Glutamatergic neuron (in vitro differentiated cells): ENCODE results near the gene PRDM10. TPM values are rescaled to one million over a fixed set of nuclear protein-coding genes. Genes with fewer than 3 reads are reported as not detected.
"Not testable (repeated sequence)": the region's sequence is repeated elsewhere in the genome, so short reads cannot be mapped to it uniquely, and the experiment has no call there.

Experiments used
- DNase-seq: peaks from one replicate; pipeline ENCODE4 v3.0.0; 2022
- H3K27ac Mint-ChIP-seq: one replicate; pipeline ENCODE4 v1.8.0; 2020; ENCODE audit warnings: mild to moderate bottlenecking, mixed read lengths, inconsistent platforms; ENCODE audit not compliant: unreplicated experiment
- H3K27me3 Mint-ChIP-seq: one replicate; pipeline ENCODE4 v1.8.0; 2020; ENCODE audit warnings: mild to moderate bottlenecking, moderate library complexity, mixed read lengths, inconsistent platforms; ENCODE audit not compliant: unreplicated experiment
- H3K36me3 Mint-ChIP-seq: one replicate; pipeline ENCODE4 v1.8.0; 2020; ENCODE audit warnings: mild to moderate bottlenecking, mixed read lengths, inconsistent platforms; ENCODE audit not compliant: unreplicated experiment
- H3K4me1 Mint-ChIP-seq: one replicate; pipeline ENCODE4 v1.8.0; 2020; ENCODE audit warnings: mild to moderate bottlenecking, low read depth, mixed read lengths, inconsistent platforms; ENCODE audit not compliant: unreplicated experiment
- H3K4me3 Mint-ChIP-seq: one replicate; pipeline ENCODE4 v1.8.0; 2020; ENCODE audit warnings: mild to moderate bottlenecking, mixed read lengths, inconsistent platforms; ENCODE audit not compliant: unreplicated experiment
- H3K9me3 Mint-ChIP-seq: one replicate; pipeline ENCODE4 v1.8.0; 2020; ENCODE audit warnings: mild to moderate bottlenecking, moderate library complexity, mixed read lengths, inconsistent platforms; ENCODE audit not compliant: unreplicated experiment
- CTCF ChIP-seq: fragments of 200-600 bp; sonication (generic); IDR thresholded peaks from one replicate; pipeline ENCODE4 v1.5.0; 2021; ENCODE audit not compliant: partially characterized antibody, unreplicated experiment
- total RNA-seq: library from RNA; stranded (reverse); fragmentation: NEBNext Ultra II Directional; extraction: Animal tissue kit (Norgen Biotek cat#: 25700); gene quantifications from one replicate; pipeline ENCODE4 v1.2.1, GENCODE V29; 2021; ENCODE audit not compliant: unreplicated experiment

The PRDM10 gene
- total RNA-seq, 1 donor from 2014 or later: 19.8 TPM

DNA sequence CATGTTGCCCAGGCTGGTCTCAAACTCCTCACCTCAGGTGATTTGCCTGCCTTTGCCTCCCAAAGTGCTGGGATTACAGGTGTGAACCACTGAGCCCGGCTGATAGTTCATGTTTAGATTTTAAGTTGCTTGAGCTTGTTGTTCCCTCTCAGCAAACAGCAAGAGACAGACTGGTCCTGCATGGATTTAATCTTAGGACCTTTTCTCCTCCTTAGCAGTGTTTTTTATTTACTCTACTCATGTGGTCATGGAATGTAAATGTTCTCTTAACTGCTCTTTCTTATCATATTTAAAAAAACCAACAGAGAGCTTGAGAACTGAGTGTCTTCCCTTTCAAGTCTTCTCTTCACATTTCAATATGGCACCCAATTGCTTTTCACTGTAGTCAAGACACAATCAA lies 22.7 kb upstream of the PRDM10 start:
- DNase-seq: no peak

GRCh38 chr11:130024361-130024760 lies 21.7 kb upstream of the PRDM10 start:
- Mint-ChIP-seq H3K36me3 (no peaks in the 10 kb centered on the region), H3K9me3 (no peaks in the 10 kb centered on the region), H3K4me1 (peaks cover 4% of the 10 kb centered on the region), H3K4me3 (no peak overlapping the region), H3K27me3 (no peaks in the 10 kb centered on the region), H3K27ac (no peak overlapping the region)
- TF ChIP-seq CTCF: no peak
- no peak for DNase-seq

More for the DNA sequence above, 22.7 kb upstream of the PRDM10 start:
- TF ChIP-seq CTCF: no peak
- peaks cover 4% of the 10 kb centered on the region for H3K4me1 Mint-ChIP-seq
- no peak overlapping the region for H3K27ac Mint-ChIP-seq
- H3K9me3 Mint-ChIP-seq: no peaks in the 10 kb centered on the region
- H3K36me3 Mint-ChIP-seq: no peaks in the 10 kb centered on the region
- no peaks in the 10 kb centered on the region for H3K27me3 Mint-ChIP-seq
- H3K4me3 Mint-ChIP-seq: no peak overlapping the region

GRCh38 chr11:130023204-130023603 lies 20.6 kb upstream of the PRDM10 start:
- Mint-ChIP-seq H3K4me1 (peaks cover 4% of the 10 kb centered on the region), H3K27ac (no peak overlapping the region), H3K27me3 (no peaks in the 10 kb centered on the region), H3K4me3 (no peak overlapping the region), H3K36me3 (no peaks in the 10 kb centered on the region), H3K9me3 (no peaks in the 10 kb centered on the region)
- DNase-seq: no peak
- no peak for TF ChIP-seq CTCF

DNA sequence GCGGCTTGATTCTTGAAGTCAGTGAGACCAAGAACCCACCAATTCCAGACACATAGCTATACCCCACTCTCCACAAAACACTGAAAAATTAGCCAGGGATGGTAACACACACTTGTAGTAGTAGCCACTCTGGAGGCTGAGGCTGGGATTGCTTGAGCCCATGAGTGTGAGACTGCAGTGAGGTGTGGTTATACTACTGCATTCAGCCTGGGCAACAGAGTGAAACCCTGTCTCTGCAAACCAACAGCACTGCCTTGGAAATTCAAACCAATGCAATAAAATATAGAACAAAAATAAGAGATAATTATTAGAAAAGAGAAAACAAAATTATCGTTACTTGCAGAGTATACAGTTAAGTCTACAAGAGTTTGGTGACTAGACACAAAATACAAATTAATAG lies 20.2 kb upstream of the PRDM10 start:
- Mint-ChIP-seq H3K27me3 (no peaks in the 10 kb centered on the region), H3K9me3 (no peaks in the 10 kb centered on the region), H3K4me1 (peaks cover 4% of the 10 kb centered on the region), H3K4me3 (no peak overlapping the region), H3K27ac (no peak overlapping the region), H3K36me3 (no peaks in the 10 kb centered on the region)
- no peak for DNase-seq
- TF ChIP-seq CTCF: no peak

GRCh38 chr11:130021606-130022005 lies 19.0 kb upstream of the PRDM10 start:
- H3K9me3 Mint-ChIP-seq, H3K36me3 Mint-ChIP-seq, H3K4me1 Mint-ChIP-seq, DNase-seq, H3K27ac Mint-ChIP-seq, H3K4me3 Mint-ChIP-seq, H3K27me3 Mint-ChIP-seq: not testable (repeated sequence)

DNA sequence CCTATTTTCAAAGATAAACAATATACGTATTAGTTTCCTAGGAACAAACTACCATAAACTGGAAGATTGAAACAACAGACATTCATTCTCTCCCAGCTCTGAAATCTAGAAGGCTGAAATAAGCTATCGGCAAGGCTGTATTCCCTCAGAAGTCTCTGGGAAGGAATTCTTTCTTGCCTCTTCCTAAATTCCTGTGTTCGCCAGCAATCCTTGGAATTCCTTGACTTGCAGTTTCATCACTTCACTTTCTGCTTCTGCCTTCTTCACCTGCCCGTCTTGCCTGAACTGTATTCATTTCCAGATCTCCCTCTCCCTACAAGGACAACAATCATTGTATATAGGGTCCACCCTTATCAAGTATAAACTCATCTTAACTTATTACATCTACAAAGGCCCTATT lies 17.7 kb upstream of the PRDM10 start:
- no peak for TF ChIP-seq CTCF
- Mint-ChIP-seq H3K4me3 (no peak overlapping the region), H3K27ac (no peak overlapping the region), H3K4me1 (peaks cover 4% of the 10 kb centered on the region), H3K9me3 (no peaks in the 10 kb centered on the region), H3K36me3 (peaks cover 3% of the 10 kb centered on the region), H3K27me3 (peaks cover 2% of the 10 kb centered on the region)
- DNase-seq: no peak

GRCh38 chr11:130015846-130016245 lies 13.2 kb upstream of the PRDM10 start:
- H3K9me3 Mint-ChIP-seq, H3K36me3 Mint-ChIP-seq, H3K4me1 Mint-ChIP-seq, DNase-seq, H3K27me3 Mint-ChIP-seq, H3K27ac Mint-ChIP-seq, H3K4me3 Mint-ChIP-seq: not testable (repeated sequence)
